HUES48 (cell line): ENCODE measurements around the gene EHMT2.

ENCODE experiments used
- H3K27ac ChIP-seq: one replicate; pipeline ENCODE4 v1.7.0; 2013; ENCODE audit warnings: low read depth, low read length, inconsistent platforms
- H3K27me3 ChIP-seq: 2 replicates; pipeline ENCODE4 v1.6.1; 2013; ENCODE audit warnings: mild to moderate bottlenecking, low read length; ENCODE audit not compliant: control insufficient read depth, insufficient read depth
- H3K36me3 ChIP-seq: 2 replicates; pipeline ENCODE4 v1.6.1; 2013; ENCODE audit warnings: low read length; ENCODE audit not compliant: control insufficient read depth, insufficient read depth
- H3K4me1 ChIP-seq: 2 replicates; pipeline ENCODE4 v1.6.1; 2013; ENCODE audit warnings: mild to moderate bottlenecking, low read length; ENCODE audit not compliant: control insufficient read depth, insufficient read depth
- H3K4me3 ChIP-seq: 2 replicates; pipeline ENCODE4 v1.5.1; 2013; ENCODE audit warnings: mild to moderate bottlenecking, low read depth, low read length
- H3K9ac ChIP-seq: 2 replicates; pipeline ENCODE4 v1.6.1; 2013; ENCODE audit warnings: mild to moderate bottlenecking, low read depth, low read length, moderate library complexity
- H3K9me3 ChIP-seq: 2 replicates; pipeline ENCODE4 v1.6.1; 2013; ENCODE audit warnings: low read length; ENCODE audit not compliant: control insufficient read depth, insufficient read depth

The EHMT2 gene

DNA sequence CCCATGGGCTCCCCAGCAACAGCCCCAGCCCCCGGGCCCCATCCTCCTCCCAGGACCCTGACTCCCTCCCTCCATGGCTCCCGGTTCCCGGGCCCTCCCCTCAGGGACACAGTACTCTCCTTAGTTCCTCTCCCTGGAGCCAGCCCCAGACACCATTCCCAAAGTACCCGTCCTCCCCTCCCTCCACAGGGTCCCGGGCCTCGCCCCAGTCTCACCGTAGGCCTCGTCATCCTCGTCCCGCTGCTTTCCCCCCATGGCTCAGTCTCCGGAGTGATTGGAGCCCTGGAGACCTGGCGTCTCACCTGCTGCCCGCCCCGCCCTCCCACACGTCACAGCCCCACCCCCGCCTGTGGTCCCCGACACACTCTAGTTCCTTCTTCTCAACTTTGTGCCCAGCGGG, 18.8 kb downstream of the EHMT2 start, which contains the start of gene SLC44A4:
TSS of gene SLC44A4 (minus strand) at position 272 of the 400 bp plus-strand sequence. CDS start at position 255, 17 bp downstream.
- H3K36me3 ChIP-seq = peaks cover 41% of the 10 kb centered on the region
- no peaks in the 10 kb centered on the region; the same call in 1 of the 2 replicates for H3K4me1 ChIP-seq
- no peaks in the 10 kb centered on the region for H3K27me3 ChIP-seq
- H3K4me3 ChIP-seq = peak within 1 kb of the TSS; percentile 40; the same call in 1 of the 2 replicates
- H3K9me3 ChIP-seq = no peaks in the 10 kb centered on the region
- no peak within 1 kb of the TSS for H3K27ac ChIP-seq
- no peak within 1 kb of the TSS for H3K9ac ChIP-seq

DNA sequence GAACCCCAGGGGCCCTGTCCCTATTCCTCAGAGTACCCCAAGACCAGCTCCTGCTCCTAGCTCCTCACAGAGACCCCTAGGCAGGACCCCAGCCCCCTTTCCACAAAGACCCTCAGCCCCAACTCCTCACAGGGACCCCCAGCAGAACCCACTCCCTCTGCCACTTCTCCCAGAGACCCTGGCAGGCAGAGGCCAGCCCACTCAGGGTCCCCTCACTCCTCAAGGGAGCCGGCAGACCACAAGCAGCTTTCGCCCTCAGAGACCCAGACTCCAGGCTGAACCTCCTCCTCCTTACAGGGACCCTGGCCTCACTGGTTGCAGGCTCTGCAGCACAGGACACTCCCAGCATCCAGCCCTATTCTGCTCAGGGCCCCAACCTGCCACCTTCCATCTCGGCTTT, 19.3 kb downstream of the EHMT2 start:
- H3K4me1 ChIP-seq = no peaks in the 10 kb centered on the region; the same call in 1 of the 2 replicates
- H3K9ac ChIP-seq = no peak overlapping the region
- no peak overlapping the region; the same call in 1 of the 2 replicates for H3K4me3 ChIP-seq
- H3K27me3 ChIP-seq = no peaks in the 10 kb centered on the region
- no peaks in the 10 kb centered on the region for H3K9me3 ChIP-seq
- H3K36me3 ChIP-seq = peaks cover 36% of the 10 kb centered on the region
- H3K27ac ChIP-seq = no peak overlapping the region

DNA sequence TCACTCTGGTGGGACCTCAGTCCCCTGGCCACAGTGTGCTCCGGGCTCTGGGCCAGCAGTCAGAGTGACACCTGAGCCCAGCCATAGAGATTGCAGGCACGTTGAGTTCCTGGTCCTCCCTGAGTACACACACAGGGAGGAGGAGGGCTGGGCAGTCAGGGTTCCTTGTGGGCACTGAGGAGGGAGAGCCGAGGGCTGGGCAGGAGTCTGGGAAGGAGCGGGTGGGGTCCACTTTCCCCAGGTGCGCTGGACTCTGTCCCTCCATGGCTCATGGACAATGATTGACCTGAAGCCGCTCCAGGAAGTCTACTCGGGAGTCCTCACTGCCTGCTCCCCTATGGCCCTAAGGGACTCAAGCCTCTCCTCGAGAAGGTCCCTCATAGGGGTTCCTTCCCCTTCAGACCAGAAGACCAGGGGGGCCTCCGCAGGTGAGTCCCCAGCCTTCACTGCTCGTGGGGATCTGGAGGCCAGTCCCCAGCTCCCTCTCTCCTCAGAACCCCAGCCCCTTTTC, 19.8 kb downstream of the EHMT2 start:
- Histone ChIP-seq H3K9ac (no peak overlapping the region), H3K4me3 (no peak overlapping the region), H3K27me3 (no peaks in the 10 kb centered on the region), H3K27ac (no peak overlapping the region), H3K4me1 (no peaks in the 10 kb centered on the region; the same call in 1 of the 2 replicates), H3K9me3 (no peaks in the 10 kb centered on the region), H3K36me3 (peaks cover 31% of the 10 kb centered on the region)

GRCh38 chr6:31877125-31877650, 20.3 kb downstream of the EHMT2 start:
- no peak overlapping the region for H3K9ac ChIP-seq
- peaks cover 25% of the 10 kb centered on the region for H3K36me3 ChIP-seq
- no peaks in the 10 kb centered on the region; the same call in 1 of the 2 replicates for H3K4me1 ChIP-seq
- H3K27ac ChIP-seq = no peak overlapping the region
- no peaks in the 10 kb centered on the region for H3K9me3 ChIP-seq
- no peaks in the 10 kb centered on the region for H3K27me3 ChIP-seq
- H3K4me3 ChIP-seq = no peak overlapping the region

DNA sequence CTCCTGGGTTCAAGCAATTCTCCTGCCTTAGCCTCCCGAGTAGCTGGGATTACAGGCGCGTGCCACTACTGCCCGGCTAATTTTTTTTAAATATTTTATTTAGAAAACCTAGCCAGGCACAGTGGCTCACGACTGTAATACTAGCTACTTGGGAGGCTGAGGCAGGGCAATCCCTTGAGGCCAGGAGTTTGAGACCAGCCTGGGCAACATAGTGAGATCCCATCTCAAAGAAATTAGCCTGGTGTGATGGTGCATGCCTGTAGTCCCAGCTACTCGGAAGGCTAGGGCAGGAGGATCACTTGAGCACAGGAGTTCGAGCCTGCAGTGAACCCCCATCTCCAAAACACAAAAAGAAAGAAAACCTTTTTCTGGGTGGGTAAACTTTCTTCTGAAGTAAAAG, 21.1 kb downstream of the EHMT2 start:
- Histone ChIP-seq H3K27me3 (no peaks in the 10 kb centered on the region), H3K27ac (no peak overlapping the region), H3K4me3 (no peak overlapping the region), H3K9me3 (no peaks in the 10 kb centered on the region), H3K4me1 (peaks cover under 1% of the 10 kb centered on the region; the same call in 1 of the 2 replicates), H3K36me3 (peaks cover 20% of the 10 kb centered on the region), H3K9ac (no peak overlapping the region)

- Histone ChIP-seq H3K9ac (no peak overlapping the region), H3K36me3 (peaks cover 15% of the 10 kb centered on the region), H3K9me3 (no peaks in the 10 kb centered on the region), H3K4me1 (peaks cover 6% of the 10 kb centered on the region), H3K4me3 (no peak overlapping the region), H3K27ac (no peak overlapping the region), H3K27me3 (no peaks in the 10 kb centered on the region)
Measured at GRCh38 chr6:31875877-31876276, 21.6 kb downstream of the EHMT2 start.

DNA sequence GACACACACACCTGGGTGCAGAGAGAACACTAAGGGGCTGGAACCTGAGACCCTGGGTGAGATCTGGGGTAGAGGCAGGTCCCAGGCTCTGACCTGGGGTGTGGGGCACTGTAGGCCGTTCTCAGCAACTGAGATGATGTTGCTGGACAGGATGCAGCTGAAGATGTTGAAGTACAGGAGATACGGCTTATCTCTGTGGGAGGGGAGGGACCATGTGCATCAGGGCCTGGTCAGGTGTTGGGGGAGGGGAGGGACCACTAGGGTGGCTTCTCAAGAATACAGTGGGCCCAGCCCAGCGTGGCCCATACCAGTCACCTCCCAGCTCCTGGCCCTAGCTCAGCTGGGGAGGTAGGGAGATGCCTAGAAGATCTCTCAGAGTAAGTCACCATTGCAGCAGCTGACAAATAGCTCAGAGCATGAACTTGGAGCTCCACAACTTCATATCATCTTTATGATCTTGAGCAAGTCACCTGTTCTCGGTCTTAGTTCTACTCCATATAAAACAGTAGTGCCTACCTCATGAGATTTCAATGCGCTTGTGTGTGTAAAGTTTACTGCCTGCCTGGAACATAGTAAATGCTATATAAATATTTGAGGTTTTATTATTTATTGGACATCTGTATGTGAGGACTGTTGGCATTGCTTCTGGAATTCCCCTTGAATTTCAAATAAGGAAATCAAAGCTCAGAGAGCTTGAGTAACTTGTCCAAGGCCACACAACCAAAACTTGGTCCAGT, 22.5 kb downstream of the EHMT2 start:
- no peaks in the 10 kb centered on the region for H3K27me3 ChIP-seq
- peaks cover 6% of the 10 kb centered on the region for H3K36me3 ChIP-seq
- H3K9ac ChIP-seq = no peak overlapping the region
- no peak overlapping the region for H3K27ac ChIP-seq
- no peak overlapping the region for H3K4me3 ChIP-seq
- H3K4me1 ChIP-seq = peaks cover 7% of the 10 kb centered on the region
- no peaks in the 10 kb centered on the region for H3K9me3 ChIP-seq

DNA sequence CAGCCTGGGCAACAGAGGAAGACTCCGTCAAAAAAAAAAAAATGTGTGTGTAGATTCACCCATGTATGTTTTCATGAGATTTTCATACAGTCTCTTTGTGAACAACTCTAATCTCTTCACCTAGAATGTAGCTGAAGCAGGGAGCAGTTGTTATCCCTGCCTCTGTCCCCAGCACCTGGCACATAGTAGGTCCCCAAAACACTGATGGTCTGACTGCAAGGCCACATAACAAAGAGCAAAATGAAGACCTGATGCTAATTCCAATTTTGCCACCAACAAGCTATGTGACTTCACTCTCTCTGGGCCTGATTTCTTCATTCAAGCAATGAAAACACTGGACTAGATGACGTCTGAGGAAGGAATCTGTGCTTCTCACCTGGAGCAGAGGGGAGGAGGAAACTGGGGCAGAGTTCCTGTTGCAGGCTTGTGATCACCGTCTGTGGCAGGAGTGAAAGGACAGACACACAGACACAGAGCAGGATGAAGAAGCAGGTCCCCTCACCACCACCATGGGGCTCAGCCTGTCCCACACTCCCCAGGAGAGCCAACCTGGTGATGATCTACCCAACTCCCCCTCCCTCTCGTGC, 23.3 kb downstream of the EHMT2 start:
- Histone ChIP-seq H3K36me3 (no peaks in the 10 kb centered on the region), H3K4me1 (peaks cover 7% of the 10 kb centered on the region), H3K9ac (no peak overlapping the region), H3K27ac (no peak overlapping the region), H3K9me3 (no peaks in the 10 kb centered on the region), H3K4me3 (no peak overlapping the region), H3K27me3 (no peaks in the 10 kb centered on the region)

- Histone ChIP-seq H3K9ac (no peak overlapping the region), H3K9me3 (no peaks in the 10 kb centered on the region), H3K4me1 (peaks cover 7% of the 10 kb centered on the region), H3K27ac (no peak overlapping the region), H3K4me3 (no peak overlapping the region), H3K36me3 (no peaks in the 10 kb centered on the region), H3K27me3 (no peaks in the 10 kb centered on the region)
Measured at GRCh38 chr6:31871046-31871659, 26.3 kb downstream of the EHMT2 start.

DNA sequence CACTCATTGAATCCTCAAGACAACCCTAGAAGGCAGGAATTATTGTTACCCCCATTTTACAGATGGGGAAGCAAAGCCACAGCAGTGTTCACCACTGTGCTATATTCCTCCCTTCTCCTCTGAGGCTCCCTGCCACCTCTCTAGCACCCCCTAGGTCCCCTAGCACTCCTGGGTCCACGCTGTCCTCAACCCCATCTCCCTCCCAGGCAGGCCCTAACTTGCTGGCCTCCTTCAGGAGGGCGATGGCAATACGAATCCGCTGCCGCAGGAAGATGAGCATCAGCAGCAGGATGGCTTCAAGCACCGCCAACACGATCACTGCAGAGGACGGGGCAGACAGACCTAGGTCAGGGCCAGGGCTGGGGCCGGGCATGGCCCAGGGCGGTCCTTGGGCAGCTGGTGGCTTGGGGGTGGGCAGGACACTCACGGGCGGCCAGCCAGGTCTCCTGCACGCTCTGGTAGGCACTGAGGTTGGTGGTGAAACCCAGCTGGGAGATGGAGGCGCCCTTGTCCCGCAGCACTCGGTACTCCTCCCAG, 27.0 kb downstream of the EHMT2 start:
- no peaks in the 10 kb centered on the region for H3K36me3 ChIP-seq
- no peak overlapping the region for H3K27ac ChIP-seq
- no peak overlapping the region for H3K9ac ChIP-seq
- no peaks in the 10 kb centered on the region for H3K27me3 ChIP-seq
- H3K9me3 ChIP-seq = no peaks in the 10 kb centered on the region
- peaks cover 7% of the 10 kb centered on the region for H3K4me1 ChIP-seq
- H3K4me3 ChIP-seq = no peak overlapping the region
